KMS-11 (cell line): Measurements from ENCODE around the gene MDFIC2.

Source experiments
- H2AFZ ChIP-seq: fragments of 200-600 bp; sonication (generic); 2 replicates; pipeline ENCODE4 v1.6.1; 2016; ENCODE audit warnings: antibody characterized with exemption, mixed run types, low read depth
- H3K27ac ChIP-seq: fragments of 200-600 bp; sonication (generic); 2 replicates; pipeline ENCODE4 v1.6.1; 2016; ENCODE audit warnings: mild to moderate bottlenecking, mixed run types
- H3K27me3 ChIP-seq: fragments of 200-600 bp; sonication (generic); 2 replicates; pipeline ENCODE4 v1.6.1; 2017; ENCODE audit warnings: mild to moderate bottlenecking, low read depth, mixed run types, moderate library complexity; ENCODE audit not compliant: insufficient read depth
- H3K36me3 ChIP-seq: fragments of 200-600 bp; sonication (generic); 2 replicates; pipeline ENCODE4 v1.6.1; 2017; ENCODE audit warnings: mild to moderate bottlenecking, mixed run types; ENCODE audit not compliant: insufficient read depth
- H3K4me1 ChIP-seq: fragments of 200-600 bp; sonication (generic); 2 replicates; pipeline ENCODE4 v1.6.1; 2016; ENCODE audit warnings: mild to moderate bottlenecking, low read depth, mixed run types; ENCODE audit not compliant: poor library complexity, severe bottlenecking
- H3K4me2 ChIP-seq: fragments of 200-600 bp; sonication (generic); 2 replicates; pipeline ENCODE4 v1.7.0; 2016; ENCODE audit warnings: mild to moderate bottlenecking, mixed run types
- H3K4me3 ChIP-seq: fragments of 200-600 bp; sonication (generic); IDR thresholded peaks from 2 replicates; pipeline ENCODE4 v1.6.1; 2017; ENCODE audit warnings: low read depth, low read length, mixed read lengths; ENCODE audit not compliant: insufficient read depth
- H3K79me2 ChIP-seq: fragments of 200-600 bp; sonication (generic); 2 replicates; pipeline ENCODE4 v1.6.1; 2016; ENCODE audit warnings: low read depth, mixed run types; ENCODE audit not compliant: insufficient read depth
- H3K9ac ChIP-seq: fragments of 200-600 bp; sonication (generic); 2 replicates; pipeline ENCODE4 v1.6.1; 2016; ENCODE audit warnings: mild to moderate bottlenecking, mixed run types
- H4K20me1 ChIP-seq: fragments of 200-600 bp; sonication (generic); 2 replicates; pipeline ENCODE4 v1.6.1; 2016; ENCODE audit warnings: mild to moderate bottlenecking, mixed run types; ENCODE audit not compliant: insufficient read depth
- TF ChIP-seq, protein P1 (sequence below): fragments of 200-600 bp; sonication (generic); conservative IDR thresholded peaks from 2 replicates; pipeline ENCODE4 v1.6.1; 2017; ENCODE audit warnings: low read depth, mild to moderate bottlenecking, antibody characterized with exemption, low read length, moderate library complexity, mixed read lengths

MDFIC2 gene

DNA sequence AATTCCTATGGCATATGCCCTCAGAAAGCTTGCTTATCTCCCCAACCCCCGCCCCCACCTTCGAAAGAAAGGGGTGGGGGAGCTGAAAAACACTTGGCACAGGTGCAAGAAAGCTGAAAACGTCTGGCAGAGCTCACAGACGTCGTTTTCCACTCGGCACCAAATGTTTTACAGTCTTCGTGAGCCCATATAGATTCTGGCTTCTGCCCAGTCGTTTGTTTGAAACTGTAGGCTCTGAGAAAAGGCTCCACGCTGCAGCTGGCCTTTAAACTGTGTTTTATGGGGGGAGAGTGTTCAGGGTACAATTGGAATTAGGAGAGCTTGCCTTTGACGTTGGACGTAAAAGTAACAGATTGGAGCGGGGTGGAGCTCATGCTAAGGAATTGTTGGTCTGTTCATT is 130.3 kb downstream of the MDFIC2 start:
- Histone ChIP-seq H3K4me1 (no peaks in the 10 kb centered on the region), H4K20me1 (no peaks in the 10 kb centered on the region), H3K4me2 (no peak overlapping the region), H2AFZ (no peak overlapping the region), H3K27ac (no peak overlapping the region), H3K4me3 (no peak overlapping the region), H3K9ac (no peak overlapping the region), H3K36me3 (no peaks in the 10 kb centered on the region), H3K27me3 (no peaks in the 10 kb centered on the region), H3K79me2 (no peaks in the 10 kb centered on the region)
- TF ChIP-seq, protein P1, sequence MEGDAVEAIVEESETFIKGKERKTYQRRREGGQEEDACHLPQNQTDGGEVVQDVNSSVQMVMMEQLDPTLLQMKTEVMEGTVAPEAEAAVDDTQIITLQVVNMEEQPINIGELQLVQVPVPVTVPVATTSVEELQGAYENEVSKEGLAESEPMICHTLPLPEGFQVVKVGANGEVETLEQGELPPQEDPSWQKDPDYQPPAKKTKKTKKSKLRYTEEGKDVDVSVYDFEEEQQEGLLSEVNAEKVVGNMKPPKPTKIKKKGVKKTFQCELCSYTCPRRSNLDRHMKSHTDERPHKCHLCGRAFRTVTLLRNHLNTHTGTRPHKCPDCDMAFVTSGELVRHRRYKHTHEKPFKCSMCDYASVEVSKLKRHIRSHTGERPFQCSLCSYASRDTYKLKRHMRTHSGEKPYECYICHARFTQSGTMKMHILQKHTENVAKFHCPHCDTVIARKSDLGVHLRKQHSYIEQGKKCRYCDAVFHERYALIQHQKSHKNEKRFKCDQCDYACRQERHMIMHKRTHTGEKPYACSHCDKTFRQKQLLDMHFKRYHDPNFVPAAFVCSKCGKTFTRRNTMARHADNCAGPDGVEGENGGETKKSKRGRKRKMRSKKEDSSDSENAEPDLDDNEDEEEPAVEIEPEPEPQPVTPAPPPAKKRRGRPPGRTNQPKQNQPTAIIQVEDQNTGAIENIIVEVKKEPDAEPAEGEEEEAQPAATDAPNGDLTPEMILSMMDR: no peak

DNA sequence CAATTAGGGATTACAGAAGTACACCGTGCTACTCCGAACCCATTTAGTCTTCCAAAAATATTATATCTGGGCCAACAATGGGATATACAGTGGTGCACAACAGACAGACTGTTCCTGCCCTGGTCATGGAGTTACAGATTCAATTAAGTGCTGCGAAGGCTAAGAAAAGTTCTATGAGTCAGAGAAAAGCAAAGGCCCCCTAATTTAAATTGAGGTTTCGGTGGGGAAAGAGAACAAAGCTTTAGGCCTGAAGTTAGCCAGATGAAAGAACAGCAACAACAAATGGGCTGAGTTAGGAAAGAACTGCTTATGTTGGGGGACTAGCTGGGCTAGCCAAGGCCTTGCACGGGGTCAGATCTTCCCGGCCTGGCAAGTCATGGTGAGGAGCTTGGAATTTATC is 131.8 kb downstream of the MDFIC2 start:
- Histone ChIP-seq H3K36me3 (no peaks in the 10 kb centered on the region), H3K9ac (no peak overlapping the region), H2AFZ (no peak overlapping the region), H3K27ac (no peak overlapping the region), H3K4me3 (no peak overlapping the region), H3K4me2 (no peak overlapping the region), H4K20me1 (no peaks in the 10 kb centered on the region), H3K27me3 (no peaks in the 10 kb centered on the region), H3K4me1 (no peaks in the 10 kb centered on the region), H3K79me2 (no peaks in the 10 kb centered on the region)
- TF ChIP-seq, protein P1: no peak

DNA sequence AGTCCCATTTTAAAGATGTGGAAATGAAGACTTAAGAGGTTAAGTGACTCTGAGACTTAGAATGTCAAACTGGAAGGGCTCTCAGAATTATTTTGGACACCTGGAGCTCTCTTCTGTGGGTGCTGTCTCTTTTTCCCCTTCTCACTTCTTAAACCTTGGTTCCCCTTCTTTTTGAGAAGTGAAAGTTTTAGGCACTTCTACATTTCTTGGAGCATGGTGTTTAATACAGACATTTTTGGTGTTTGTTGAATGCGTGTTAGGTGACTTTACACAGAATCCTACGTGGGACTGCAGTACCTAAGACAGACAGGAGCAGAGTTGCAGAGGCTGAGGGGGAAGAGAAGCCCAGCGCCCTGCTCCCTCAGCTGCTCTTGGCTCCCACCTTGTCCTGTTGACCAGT is 133.3 kb downstream of the MDFIC2 start:
- Histone ChIP-seq H2AFZ (no peak overlapping the region), H3K36me3 (no peaks in the 10 kb centered on the region)

DNA sequence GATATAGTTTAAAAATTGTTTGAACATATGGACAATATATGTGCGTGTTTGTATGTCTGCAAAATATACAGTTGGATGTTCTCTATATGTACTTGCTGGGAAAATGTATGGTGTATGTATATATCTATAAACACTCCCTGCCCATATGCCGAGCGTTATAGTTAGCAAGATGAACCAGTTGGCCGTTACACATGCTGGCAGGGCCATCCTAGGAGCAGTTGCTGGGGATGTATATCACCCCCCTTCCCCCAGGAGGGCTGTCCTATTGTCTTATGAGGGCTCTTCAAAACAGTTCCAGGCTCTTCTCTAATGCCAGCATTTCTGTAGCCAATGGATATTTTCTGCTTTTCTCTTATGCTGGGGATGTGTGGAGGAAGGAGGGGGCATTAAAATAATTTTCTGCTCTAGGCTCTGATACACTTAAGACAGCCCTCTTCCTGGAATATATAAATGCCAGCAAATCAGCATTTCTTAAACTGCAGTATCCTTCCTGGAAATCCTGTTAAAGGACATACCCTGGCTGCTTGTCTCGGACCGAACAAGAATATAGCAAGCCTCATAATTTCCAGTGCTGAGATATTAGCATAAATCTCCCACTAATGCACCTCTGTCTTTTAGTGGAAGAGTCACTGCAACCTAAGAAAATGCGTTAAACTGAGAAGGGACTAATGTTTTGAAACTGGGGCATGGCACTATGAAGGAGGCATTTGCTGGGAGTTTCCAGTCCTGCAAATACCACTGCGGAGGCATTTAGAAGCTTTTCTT is 134.4 kb downstream of the MDFIC2 start:
- H3K27ac ChIP-seq: no peak overlapping the region

More for the DNA sequence above, 133.3 kb downstream of the MDFIC2 start:
- no peak overlapping the region for H3K27ac ChIP-seq
- H3K27me3 ChIP-seq: no peaks in the 10 kb centered on the region
- no peak overlapping the region for H3K9ac ChIP-seq
- H3K79me2 ChIP-seq: no peaks in the 10 kb centered on the region
- H3K4me2 ChIP-seq: no peak overlapping the region
- H3K4me3 ChIP-seq: no peak overlapping the region
- no peaks in the 10 kb centered on the region for H4K20me1 ChIP-seq
- no peaks in the 10 kb centered on the region for H3K4me1 ChIP-seq
- TF ChIP-seq, protein P1: no peak

More for the DNA sequence above, 134.4 kb downstream of the MDFIC2 start:
- Histone ChIP-seq H3K4me1 (no peaks in the 10 kb centered on the region), H4K20me1 (no peaks in the 10 kb centered on the region), H3K4me3 (no peak overlapping the region), H3K4me2 (no peak overlapping the region), H3K79me2 (no peaks in the 10 kb centered on the region), H3K9ac (no peak overlapping the region), H3K27me3 (no peaks in the 10 kb centered on the region), H3K36me3 (no peaks in the 10 kb centered on the region), H2AFZ (no peak overlapping the region)
- TF ChIP-seq, protein P1: no peak
